ENCODE measurements around the gene CTU2. TPM values are rescaled to one million over a fixed set of nuclear protein-coding genes. Genes with fewer than 3 reads are reported as not detected.

CTU2 gene
- total RNA-seq, 2 donors from 2014 or later = 7.8 to 23.1 TPM

DNA sequence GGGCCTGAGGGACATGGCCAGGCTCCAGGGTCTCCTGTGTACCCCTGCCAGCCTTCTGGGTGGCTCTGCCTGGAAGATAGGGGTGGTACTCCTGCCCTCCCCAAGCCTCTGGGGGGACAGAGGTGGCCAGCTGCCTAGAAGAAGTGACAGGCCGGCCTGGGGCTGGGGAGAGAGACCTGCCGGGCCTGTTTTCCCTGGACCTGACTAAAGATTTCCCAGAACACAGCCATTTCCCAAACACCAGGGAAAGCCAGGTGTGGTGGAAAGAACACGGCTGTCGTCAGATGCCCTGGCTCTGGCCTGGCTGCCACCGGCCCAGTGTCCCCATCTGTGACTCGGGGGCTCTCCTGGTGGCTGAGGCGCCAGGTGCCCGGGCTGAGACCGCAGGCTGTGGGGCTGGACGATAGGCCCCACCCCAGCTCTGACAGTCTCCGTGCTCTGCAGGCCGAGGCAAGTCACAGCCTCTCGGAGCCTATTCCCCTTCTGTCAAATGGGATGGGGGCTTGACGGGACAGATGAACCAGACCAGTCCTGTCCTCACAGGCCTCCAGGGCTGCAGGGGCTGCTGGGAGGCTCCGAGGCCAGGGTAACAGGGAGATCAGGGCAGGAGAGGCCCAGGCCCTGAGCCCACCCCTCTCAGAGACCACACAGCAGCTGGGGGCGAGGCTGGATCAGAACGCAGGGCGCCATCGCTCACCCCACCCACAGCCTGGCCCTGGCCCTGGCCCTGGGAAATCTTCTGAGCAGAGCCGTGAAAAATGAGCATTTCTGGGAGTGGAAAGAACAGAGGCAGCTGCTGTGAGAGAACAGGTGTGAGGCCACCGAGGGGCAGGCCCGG, 33.1 kb downstream of the CTU2 start:
- no peak for DNase-seq
- no peak overlapping the region for H3K4me3 ChIP-seq
- TF ChIP-seq, protein P1, sequence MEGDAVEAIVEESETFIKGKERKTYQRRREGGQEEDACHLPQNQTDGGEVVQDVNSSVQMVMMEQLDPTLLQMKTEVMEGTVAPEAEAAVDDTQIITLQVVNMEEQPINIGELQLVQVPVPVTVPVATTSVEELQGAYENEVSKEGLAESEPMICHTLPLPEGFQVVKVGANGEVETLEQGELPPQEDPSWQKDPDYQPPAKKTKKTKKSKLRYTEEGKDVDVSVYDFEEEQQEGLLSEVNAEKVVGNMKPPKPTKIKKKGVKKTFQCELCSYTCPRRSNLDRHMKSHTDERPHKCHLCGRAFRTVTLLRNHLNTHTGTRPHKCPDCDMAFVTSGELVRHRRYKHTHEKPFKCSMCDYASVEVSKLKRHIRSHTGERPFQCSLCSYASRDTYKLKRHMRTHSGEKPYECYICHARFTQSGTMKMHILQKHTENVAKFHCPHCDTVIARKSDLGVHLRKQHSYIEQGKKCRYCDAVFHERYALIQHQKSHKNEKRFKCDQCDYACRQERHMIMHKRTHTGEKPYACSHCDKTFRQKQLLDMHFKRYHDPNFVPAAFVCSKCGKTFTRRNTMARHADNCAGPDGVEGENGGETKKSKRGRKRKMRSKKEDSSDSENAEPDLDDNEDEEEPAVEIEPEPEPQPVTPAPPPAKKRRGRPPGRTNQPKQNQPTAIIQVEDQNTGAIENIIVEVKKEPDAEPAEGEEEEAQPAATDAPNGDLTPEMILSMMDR (IDR thresholded peaks at IDR 0.05) = no peak
- H3K9ac ChIP-seq (ENCODE audit: low read depth in 2 of 2, low read length in 2 of 2) = no peak overlapping the region
- no peak overlapping the region for H3K27ac ChIP-seq
- H3K4me1 ChIP-seq = peaks cover 8% of the 10 kb centered on the region
- no peaks in the 10 kb centered on the region for H3K36me3 ChIP-seq
- no peaks in the 10 kb centered on the region for H3K9me3 ChIP-seq
- intact Hi-C loops (cut with DNase I) = loop anchor here (2.0 kb wide), 1 partner anchor 45 kb away; the partner anchor contains the start of gene PIEZO1
- H3K27me3 ChIP-seq = no peaks in the 10 kb centered on the region

- no peak overlapping the region for H3K9ac ChIP-seq (ENCODE audit: low read depth in 2 of 2, low read length in 2 of 2)
- intact Hi-C loops (cut with DNase I) = loop anchor here (2.0 to 10.0 kb wide), 2 partner anchors 45 to 425 kb away; partner anchors contain the start of gene PIEZO1
- DNase-seq = no peak
- peaks cover 9% of the 10 kb centered on the region for H3K4me1 ChIP-seq
- H3K4me3 ChIP-seq = no peak overlapping the region
- no peak overlapping the region for H3K27ac ChIP-seq
- TF ChIP-seq, protein P1 (IDR thresholded peaks at IDR 0.05) = no peak
- no peaks in the 10 kb centered on the region for H3K9me3 ChIP-seq
- no peaks in the 10 kb centered on the region for H3K36me3 ChIP-seq
- H3K27me3 ChIP-seq = no peaks in the 10 kb centered on the region
Observed at GRCh38 chr16:88739977-88740726, 33.8 kb downstream of the CTU2 start.

- Histone ChIP-seq H3K36me3 (no peaks in the 10 kb centered on the region), H3K9ac (ENCODE audit: low read depth in 2 of 2, low read length in 2 of 2) (no peak overlapping the region), H3K27me3 (no peaks in the 10 kb centered on the region), H3K9me3 (no peaks in the 10 kb centered on the region), H3K4me3 (no peak overlapping the region), H3K4me1 (peaks cover 9% of the 10 kb centered on the region), H3K27ac (no peak overlapping the region)
- intact Hi-C loops (cut with DNase I) = loop anchor here (10.0 kb wide), 1 partner anchor 424 kb away; no protein-coding TSS in a partner anchor
- no peak for DNase-seq
- TF ChIP-seq, protein P1 (IDR thresholded peaks at IDR 0.05) = no peak
Observed at GRCh38 chr16:88740727-88741055, 34.4 kb downstream of the CTU2 start.

DNA sequence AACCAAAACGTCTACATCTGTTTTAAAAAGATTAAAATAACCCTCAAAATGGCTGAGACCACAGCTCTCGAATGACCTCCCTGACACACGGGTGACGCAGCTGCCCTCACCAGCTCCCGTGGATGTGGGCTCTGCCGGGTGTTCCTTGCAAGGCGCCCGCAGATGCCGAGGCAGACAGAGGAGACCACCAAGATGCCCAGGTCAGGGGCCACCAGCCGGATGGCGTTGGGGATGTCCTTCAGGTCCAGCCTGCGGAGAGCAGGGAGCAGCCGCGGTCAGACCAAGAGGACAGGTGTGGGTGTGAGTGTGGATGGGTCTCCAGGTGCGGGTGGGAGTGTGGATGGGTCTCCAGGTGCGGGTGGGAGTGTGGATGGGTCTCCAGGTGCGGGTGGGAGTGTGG, 35.1 kb downstream of the CTU2 start:
- no peak overlapping the region for H3K9ac ChIP-seq (ENCODE audit: low read depth in 2 of 2, low read length in 2 of 2)
- peaks cover 9% of the 10 kb centered on the region for H3K4me1 ChIP-seq
- H3K9me3 ChIP-seq = no peaks in the 10 kb centered on the region
- TF ChIP-seq, protein P1 (IDR thresholded peaks at IDR 0.05) = no peak
- H3K36me3 ChIP-seq = no peaks in the 10 kb centered on the region
- DNase-seq = no peak
- intact Hi-C loops (cut with DNase I) = loop anchor here (10.0 kb wide), 1 partner anchor 423 kb away; no protein-coding TSS in a partner anchor
- no peak overlapping the region for H3K4me3 ChIP-seq
- H3K27me3 ChIP-seq = no peaks in the 10 kb centered on the region
- H3K27ac ChIP-seq = no peak overlapping the region

- DNase-seq = no peak
- intact Hi-C loops (cut with DNase I) = loop anchor here (10.0 kb wide), 1 partner anchor 422 kb away; no protein-coding TSS in a partner anchor
- Histone ChIP-seq H3K27ac (no peak overlapping the region), H3K4me1 (peaks cover 9% of the 10 kb centered on the region), H3K4me3 (no peak overlapping the region), H3K27me3 (no peaks in the 10 kb centered on the region), H3K9ac (ENCODE audit: low read depth in 2 of 2, low read length in 2 of 2) (peak overlapping the region in 1 of 2 donors; percentile 36), H3K9me3 (no peaks in the 10 kb centered on the region), H3K36me3 (no peaks in the 10 kb centered on the region)
- TF ChIP-seq, protein P1 (IDR thresholded peaks at IDR 0.05) = no peak
Observed at GRCh38 chr16:88742896-88743605, 36.7 kb downstream of the CTU2 start.
